ENCODE data around the gene MYH14. TPM values are rescaled to one million over a fixed set of nuclear protein-coding genes. Genes with fewer than 3 reads are reported as not detected.

MYH14 gene
- total RNA-seq, 1 donor, result not detected

DNA sequence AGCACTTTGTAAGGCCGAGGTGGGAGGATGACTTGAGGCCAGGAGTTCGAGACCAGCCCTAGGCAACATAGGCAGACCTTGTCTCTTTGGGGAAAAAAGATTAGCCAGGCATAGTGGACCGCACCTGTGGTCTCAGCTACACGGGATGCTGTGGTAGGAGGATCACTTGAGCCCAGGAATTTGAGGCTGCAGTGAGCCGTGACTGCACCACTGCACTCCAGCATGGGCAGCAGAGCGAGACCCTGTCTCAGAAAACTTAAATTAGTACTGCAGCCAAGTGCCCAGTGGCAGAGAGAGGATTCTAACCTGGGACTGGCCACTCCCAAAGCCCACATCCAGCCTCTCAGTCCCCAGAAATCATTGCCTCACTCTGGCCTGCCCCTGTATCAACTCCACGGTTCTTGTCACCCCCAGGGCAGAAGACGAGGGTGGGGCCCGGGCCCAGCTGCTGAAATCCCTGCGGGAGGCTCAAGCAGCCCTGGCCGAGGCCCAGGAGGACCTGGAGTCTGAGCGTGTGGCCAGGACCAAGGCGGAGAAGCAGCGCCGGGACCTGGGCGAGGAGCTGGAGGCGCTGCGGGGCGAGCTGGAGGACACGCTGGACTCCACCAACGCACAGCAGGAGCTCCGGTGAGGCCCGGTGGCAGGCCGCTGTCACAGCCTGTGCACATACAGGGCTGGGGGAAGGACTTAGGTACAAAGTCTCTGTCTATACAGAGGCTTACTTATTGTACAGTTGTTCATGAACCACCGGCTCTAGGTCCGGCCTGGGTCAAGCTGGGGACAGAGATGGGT is 72.4 kb downstream of the MYH14 start:
- H3K27me3 ChIP-seq (ENCODE audit: insufficient read depth, low read length), result no peaks in the 10 kb centered on the region
- no peak overlapping the region for H3K4me3 ChIP-seq (ENCODE audit: low read length)
- no peaks in the 10 kb centered on the region for H3K9me3 ChIP-seq (ENCODE audit: low read depth, low read length)
- H3K4me1 ChIP-seq (ENCODE audit: insufficient read depth, low read length), result no peaks in the 10 kb centered on the region

DNA sequence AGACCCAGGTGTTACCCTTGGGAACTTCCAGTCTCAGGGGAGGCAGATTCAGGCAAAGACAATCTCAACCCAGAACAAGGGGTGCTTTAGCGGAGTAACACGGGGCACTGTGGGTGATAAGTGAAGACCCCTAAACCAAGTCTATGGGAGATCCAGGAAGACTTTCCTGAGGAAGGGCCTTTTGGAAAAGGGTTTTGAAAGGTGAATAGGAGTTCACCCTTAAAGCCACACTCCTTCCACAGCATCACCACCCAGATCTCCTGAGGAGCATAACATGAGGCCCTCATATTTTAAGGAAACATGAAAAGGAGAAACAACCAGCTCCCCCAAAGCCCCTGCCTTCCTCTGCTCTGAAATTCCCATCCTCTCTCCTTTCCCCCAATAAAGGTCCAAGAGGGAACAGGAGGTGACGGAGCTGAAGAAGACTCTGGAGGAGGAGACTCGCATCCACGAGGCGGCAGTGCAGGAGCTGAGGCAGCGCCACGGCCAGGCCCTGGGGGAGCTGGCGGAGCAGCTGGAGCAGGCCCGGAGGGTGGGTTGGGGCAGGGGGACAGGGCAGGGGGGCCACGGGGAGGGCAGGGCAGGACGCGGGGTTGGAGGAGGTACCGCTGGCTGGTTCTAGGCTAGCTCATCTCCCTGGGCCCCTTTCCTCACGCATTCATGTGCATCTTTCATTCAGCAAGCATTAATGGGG is 73.1 kb downstream of the MYH14 start:
- Histone ChIP-seq H3K4me3 (ENCODE audit: low read length) (no peak overlapping the region), H3K27me3 (ENCODE audit: insufficient read depth, low read length) (no peaks in the 10 kb centered on the region)

GRCh38 chr19:50277966-50278580 is 74.7 kb downstream of the MYH14 start:
- Histone ChIP-seq H3K4me3 (ENCODE audit: low read length) (no peak overlapping the region), H3K9me3 (ENCODE audit: low read depth, low read length) (no peaks in the 10 kb centered on the region), H3K4me1 (ENCODE audit: insufficient read depth, low read length) (no peaks in the 10 kb centered on the region), H3K27me3 (ENCODE audit: insufficient read depth, low read length) (no peaks in the 10 kb centered on the region)

More for the DNA sequence above, 73.1 kb downstream of the MYH14 start:
- H3K9me3 ChIP-seq (ENCODE audit: low read depth, low read length), result no peaks in the 10 kb centered on the region
- no peaks in the 10 kb centered on the region for H3K4me1 ChIP-seq (ENCODE audit: insufficient read depth, low read length)

GRCh38 chr19:50280074-50280473 is 76.7 kb downstream of the MYH14 start:
- Histone ChIP-seq H3K9me3 (ENCODE audit: low read depth, low read length) (no peaks in the 10 kb centered on the region), H3K4me3 (ENCODE audit: low read length) (no peak overlapping the region), H3K27me3 (ENCODE audit: insufficient read depth, low read length) (no peaks in the 10 kb centered on the region), H3K4me1 (ENCODE audit: insufficient read depth, low read length) (no peaks in the 10 kb centered on the region)

DNA sequence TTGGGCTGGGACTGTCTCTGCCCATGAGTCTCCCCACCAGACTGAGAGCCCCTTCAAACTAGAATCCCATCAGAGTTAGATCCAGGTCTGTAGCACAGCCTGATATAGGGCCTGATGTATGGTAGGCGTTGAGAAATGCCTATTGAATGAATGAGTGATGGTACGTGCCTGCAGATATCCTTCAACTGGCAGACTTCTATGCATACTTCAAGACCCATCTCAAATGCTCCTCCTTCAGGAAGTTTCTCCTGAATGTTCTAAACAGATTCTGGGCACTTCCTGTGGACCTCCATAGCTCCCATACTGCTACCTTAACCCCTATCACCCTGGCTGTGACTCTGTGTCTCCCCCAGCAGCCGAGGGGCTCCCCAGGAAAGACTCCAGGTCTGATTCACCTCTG is 77.6 kb downstream of the MYH14 start:
- peaks cover 6% of the 10 kb centered on the region for H3K9me3 ChIP-seq (ENCODE audit: low read depth, low read length)
- no peak overlapping the region for H3K4me3 ChIP-seq (ENCODE audit: low read length)
- H3K4me1 ChIP-seq (ENCODE audit: insufficient read depth, low read length), result no peaks in the 10 kb centered on the region
- no peaks in the 10 kb centered on the region for H3K27me3 ChIP-seq (ENCODE audit: insufficient read depth, low read length)

DNA sequence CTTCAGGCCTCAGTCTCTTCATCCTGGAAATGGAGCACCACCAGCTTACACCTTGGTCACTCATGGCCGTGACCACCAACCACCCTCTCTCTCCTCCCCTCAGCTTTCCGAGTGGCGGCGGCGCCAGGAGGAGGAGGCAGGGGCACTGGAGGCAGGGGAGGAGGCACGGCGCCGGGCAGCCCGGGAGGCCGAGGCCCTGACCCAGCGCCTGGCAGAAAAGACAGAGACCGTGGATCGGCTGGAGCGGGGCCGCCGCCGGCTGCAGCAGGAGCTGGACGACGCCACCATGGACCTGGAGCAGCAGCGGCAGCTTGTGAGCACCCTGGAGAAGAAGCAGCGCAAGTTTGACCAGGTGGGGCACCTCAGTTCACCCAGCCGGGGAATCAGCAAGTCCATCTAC is 78.1 kb downstream of the MYH14 start:
- no peaks in the 10 kb centered on the region for H3K4me1 ChIP-seq (ENCODE audit: insufficient read depth, low read length)
- no peaks in the 10 kb centered on the region for H3K27me3 ChIP-seq (ENCODE audit: insufficient read depth, low read length)
- peaks cover 6% of the 10 kb centered on the region for H3K9me3 ChIP-seq (ENCODE audit: low read depth, low read length)
- H3K4me3 ChIP-seq (ENCODE audit: low read length), result no peak overlapping the region

GRCh38 chr19:50285833-50286232 is 82.4 kb downstream of the MYH14 start:
- no peak overlapping the region for H3K4me3 ChIP-seq (ENCODE audit: low read length)
- H3K4me1 ChIP-seq (ENCODE audit: insufficient read depth, low read length), result no peaks in the 10 kb centered on the region
- H3K27me3 ChIP-seq (ENCODE audit: insufficient read depth, low read length), result no peaks in the 10 kb centered on the region
- peaks cover 6% of the 10 kb centered on the region for H3K9me3 ChIP-seq (ENCODE audit: low read depth, low read length)

DNA sequence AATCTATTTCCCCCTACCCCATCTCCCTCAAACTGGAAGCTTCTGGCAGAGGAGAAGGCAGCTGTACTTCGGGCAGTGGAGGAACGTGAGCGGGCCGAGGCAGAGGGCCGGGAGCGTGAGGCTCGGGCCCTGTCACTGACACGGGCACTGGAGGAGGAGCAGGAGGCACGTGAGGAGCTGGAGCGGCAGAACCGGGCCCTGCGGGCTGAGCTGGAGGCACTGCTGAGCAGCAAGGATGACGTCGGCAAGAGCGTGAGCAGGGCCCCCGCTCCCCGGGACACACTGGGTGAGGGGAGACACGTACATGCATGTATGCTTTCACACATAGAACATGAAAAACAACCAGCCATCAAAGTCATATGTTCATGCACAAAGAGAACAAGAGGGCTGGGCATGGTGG is 83.0 kb downstream of the MYH14 start:
- H3K4me1 ChIP-seq (ENCODE audit: insufficient read depth, low read length), result no peaks in the 10 kb centered on the region
- no peaks in the 10 kb centered on the region for H3K27me3 ChIP-seq (ENCODE audit: insufficient read depth, low read length)
- H3K9me3 ChIP-seq (ENCODE audit: low read depth, low read length), result peaks cover 6% of the 10 kb centered on the region
- no peak overlapping the region for H3K4me3 ChIP-seq (ENCODE audit: low read length)

DNA sequence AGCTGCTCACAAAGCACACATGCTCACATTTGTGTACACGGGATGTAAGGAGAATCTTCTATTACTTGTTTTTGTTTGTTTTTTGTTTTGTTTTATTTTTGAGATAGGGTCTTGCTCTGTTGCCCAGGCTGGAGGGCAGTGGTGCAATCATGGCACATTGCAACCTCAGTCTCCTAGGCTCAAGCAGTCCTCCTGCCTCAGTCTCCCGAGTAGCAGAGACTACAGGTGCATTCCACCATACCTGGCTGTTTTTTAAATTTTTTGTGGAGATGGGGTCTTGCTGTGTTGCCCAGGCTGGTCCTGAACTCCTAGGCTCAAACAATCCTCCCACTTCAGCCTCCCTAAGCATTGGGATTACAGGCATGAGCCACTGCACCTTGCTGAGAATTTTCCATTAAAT is 83.9 kb downstream of the MYH14 start:
- Histone ChIP-seq H3K4me1 (ENCODE audit: insufficient read depth, low read length) (no peaks in the 10 kb centered on the region), H3K4me3 (ENCODE audit: low read length) (no peak overlapping the region), H3K27me3 (ENCODE audit: insufficient read depth, low read length) (no peaks in the 10 kb centered on the region), H3K9me3 (ENCODE audit: low read depth, low read length) (peaks cover 6% of the 10 kb centered on the region)

- Histone ChIP-seq H3K9me3 (ENCODE audit: low read depth, low read length) (peaks cover 6% of the 10 kb centered on the region), H3K4me1 (ENCODE audit: insufficient read depth, low read length) (no peaks in the 10 kb centered on the region), H3K27me3 (ENCODE audit: insufficient read depth, low read length) (no peaks in the 10 kb centered on the region), H3K4me3 (ENCODE audit: low read length) (no peak overlapping the region)
Observed at GRCh38 chr19:50288954-50289353, 85.5 kb downstream of the MYH14 start.

DNA sequence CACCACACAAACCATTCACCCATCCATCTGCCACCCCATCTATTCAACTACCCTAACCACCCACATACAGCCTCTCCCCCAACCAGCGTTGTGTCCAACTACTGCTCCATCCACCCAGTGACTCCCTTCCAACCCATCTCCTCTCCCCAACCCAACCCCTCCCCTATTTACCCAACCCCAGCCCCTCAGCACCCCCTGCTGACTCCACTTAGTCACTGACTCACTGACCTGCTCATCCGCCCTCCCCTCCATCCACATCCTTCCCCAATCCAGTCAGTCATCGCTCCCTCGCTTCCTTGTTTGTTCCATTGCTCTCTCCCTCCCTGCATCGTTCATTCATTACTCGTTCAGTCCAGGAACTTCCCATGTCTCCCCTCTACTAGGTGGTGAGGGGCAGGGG is 86.6 kb downstream of the MYH14 start:
- no peak overlapping the region for H3K4me3 ChIP-seq (ENCODE audit: low read length)
- peaks cover 6% of the 10 kb centered on the region for H3K9me3 ChIP-seq (ENCODE audit: low read depth, low read length)
- no peaks in the 10 kb centered on the region for H3K4me1 ChIP-seq (ENCODE audit: insufficient read depth, low read length)
- no peaks in the 10 kb centered on the region for H3K27me3 ChIP-seq (ENCODE audit: insufficient read depth, low read length)

- no peaks in the 10 kb centered on the region for H3K4me1 ChIP-seq (ENCODE audit: insufficient read depth, low read length)
- no peaks in the 10 kb centered on the region for H3K27me3 ChIP-seq (ENCODE audit: insufficient read depth, low read length)
- no peak overlapping the region for H3K4me3 ChIP-seq (ENCODE audit: low read length)
Observed at GRCh38 chr19:50290775-50291174, 87.4 kb downstream of the MYH14 start.

DNA sequence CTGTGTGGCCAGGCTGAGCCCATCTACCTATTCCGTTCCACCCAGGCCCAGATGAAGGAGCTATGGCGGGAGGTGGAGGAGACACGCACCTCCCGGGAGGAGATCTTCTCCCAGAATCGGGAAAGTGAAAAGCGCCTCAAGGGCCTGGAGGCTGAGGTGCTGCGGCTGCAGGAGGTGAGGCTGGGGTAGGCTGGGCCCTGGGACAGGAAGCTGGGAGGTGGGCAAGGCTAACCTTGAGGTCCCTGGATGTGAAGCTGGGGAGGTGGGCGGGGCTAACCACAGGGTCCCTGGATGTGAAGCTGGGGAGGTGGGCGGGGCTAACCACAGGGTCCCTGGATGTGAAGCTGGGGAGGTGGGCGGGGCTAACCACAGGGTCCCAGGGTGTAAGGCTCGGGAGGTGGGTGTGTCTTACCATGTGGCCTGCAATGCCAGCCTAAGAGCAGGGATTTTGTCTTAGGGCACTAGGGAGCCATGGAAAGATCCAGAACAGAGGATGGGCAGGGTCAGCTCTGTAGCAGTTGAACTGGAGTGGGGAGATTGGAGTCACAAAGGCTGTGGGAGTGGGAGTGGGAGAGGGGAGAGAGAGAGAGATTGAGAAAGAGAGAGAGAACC is 88.9 kb downstream of the MYH14 start:
- no peaks in the 10 kb centered on the region for H3K4me1 ChIP-seq (ENCODE audit: insufficient read depth, low read length)
- H3K9me3 ChIP-seq (ENCODE audit: low read depth, low read length), result no peaks in the 10 kb centered on the region
- no peak overlapping the region for H3K4me3 ChIP-seq (ENCODE audit: low read length)
- no peaks in the 10 kb centered on the region for H3K27me3 ChIP-seq (ENCODE audit: insufficient read depth, low read length)

More at GRCh38 chr19:50290775-50291174, 87.4 kb downstream of the MYH14 start:
- H3K9me3 ChIP-seq (ENCODE audit: low read depth, low read length), result peaks cover 1% of the 10 kb centered on the region

GRCh38 chr19:50293263-50294004 is 90.0 kb downstream of the MYH14 start:
- no peaks in the 10 kb centered on the region for H3K27me3 ChIP-seq (ENCODE audit: insufficient read depth, low read length)
- no peaks in the 10 kb centered on the region for H3K4me1 ChIP-seq (ENCODE audit: insufficient read depth, low read length)
- H3K9me3 ChIP-seq (ENCODE audit: low read depth, low read length), result no peaks in the 10 kb centered on the region
- H3K4me3 ChIP-seq (ENCODE audit: low read length), result no peak overlapping the region
